ENCODE measurements around the gene MARCHF11.

- TF ChIP-seq EZH2phosphoT487 (IDR thresholded peaks at IDR 0.05; ENCODE audit: insufficient read depth, low read depth) (no peak), EZH2 (IDR thresholded peaks at IDR 0.05; ENCODE audit: insufficient read depth, poor library complexity, severe bottlenecking) (no peak)
These were observed 45.4 kb downstream of the MARCHF11 start for GRCh38 chr5:16134204-16134603.

All from GM23248 (cell line).